HG02759 (cell line): Measurements from ENCODE around the gene GGNBP2.

ENCODE experiments used
- ATAC-seq: cut with Tn5 transposase; IDR thresholded peaks from one replicate; pipeline ENCODE4 v1.9.1; 2021; ENCODE audit warnings: mild to moderate bottlenecking, moderate library complexity; ENCODE audit not compliant: unreplicated experiment

GGNBP2 gene

DNA sequence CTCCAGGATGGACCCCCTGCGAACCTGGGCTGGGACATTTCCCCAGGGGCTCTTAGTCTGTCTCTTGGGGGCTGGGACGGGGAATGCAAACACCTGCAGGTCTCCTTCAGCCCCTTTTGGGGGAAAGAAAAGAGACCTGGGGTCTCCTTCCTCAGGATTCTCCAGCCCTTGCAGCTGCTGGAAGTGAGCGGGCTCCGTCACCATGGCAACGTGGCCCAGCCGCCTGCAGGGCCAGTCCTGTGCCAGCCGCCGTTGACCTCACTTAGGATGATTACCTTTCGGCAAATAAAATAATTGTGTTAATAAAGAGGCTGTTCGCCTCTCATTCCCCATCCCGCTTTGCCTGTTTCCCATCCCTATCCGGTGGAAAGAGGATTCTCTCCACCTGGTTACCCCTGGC is 82.4 kb downstream of the GGNBP2 start:
- no peak for ATAC-seq

GRCh38 chr17:36628576-36628975 is 83.9 kb downstream of the GGNBP2 start:
- no peak for ATAC-seq

GRCh38 chr17:36629252-36629847 is 84.6 kb downstream of the GGNBP2 start:
- ATAC-seq, result no peak

- ATAC-seq, result no peak
These were observed 85.3 kb downstream of the GGNBP2 start for GRCh38 chr17:36629970-36630502.

DNA sequence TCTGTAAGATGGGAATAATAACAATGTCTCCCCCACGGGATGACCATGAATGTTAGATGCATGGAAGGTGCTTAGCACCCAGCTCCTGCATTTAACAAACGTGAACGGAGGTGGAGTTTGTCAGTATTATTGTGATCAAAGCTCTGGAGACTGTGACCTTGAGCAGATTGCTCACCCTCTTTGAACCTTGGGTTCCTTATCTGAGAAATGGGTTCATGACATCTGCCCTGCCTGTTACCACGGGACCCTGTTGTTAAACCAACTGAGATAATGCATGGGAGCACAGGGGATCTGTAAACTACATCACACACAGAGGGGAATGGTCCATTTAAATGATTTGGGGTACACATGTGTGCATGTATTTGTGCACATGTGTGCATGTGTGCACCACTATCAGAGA is 86.3 kb downstream of the GGNBP2 start:
- no peak for ATAC-seq

GRCh38 chr17:36632916-36633771 is 88.4 kb downstream of the GGNBP2 start:
- no peak for ATAC-seq
